ENCODE measurements around the gene KIF16B. TPM values are rescaled to one million over a fixed set of nuclear protein-coding genes. Genes with fewer than 3 reads are reported as not detected.

KIF16B gene
- total and polyA plus RNA-seq, 2 of the 13 experiments (the other 11 are each of a cell fraction or from before 2014, with no cell fraction given): 6.9 to 18.0 TPM

DNA sequence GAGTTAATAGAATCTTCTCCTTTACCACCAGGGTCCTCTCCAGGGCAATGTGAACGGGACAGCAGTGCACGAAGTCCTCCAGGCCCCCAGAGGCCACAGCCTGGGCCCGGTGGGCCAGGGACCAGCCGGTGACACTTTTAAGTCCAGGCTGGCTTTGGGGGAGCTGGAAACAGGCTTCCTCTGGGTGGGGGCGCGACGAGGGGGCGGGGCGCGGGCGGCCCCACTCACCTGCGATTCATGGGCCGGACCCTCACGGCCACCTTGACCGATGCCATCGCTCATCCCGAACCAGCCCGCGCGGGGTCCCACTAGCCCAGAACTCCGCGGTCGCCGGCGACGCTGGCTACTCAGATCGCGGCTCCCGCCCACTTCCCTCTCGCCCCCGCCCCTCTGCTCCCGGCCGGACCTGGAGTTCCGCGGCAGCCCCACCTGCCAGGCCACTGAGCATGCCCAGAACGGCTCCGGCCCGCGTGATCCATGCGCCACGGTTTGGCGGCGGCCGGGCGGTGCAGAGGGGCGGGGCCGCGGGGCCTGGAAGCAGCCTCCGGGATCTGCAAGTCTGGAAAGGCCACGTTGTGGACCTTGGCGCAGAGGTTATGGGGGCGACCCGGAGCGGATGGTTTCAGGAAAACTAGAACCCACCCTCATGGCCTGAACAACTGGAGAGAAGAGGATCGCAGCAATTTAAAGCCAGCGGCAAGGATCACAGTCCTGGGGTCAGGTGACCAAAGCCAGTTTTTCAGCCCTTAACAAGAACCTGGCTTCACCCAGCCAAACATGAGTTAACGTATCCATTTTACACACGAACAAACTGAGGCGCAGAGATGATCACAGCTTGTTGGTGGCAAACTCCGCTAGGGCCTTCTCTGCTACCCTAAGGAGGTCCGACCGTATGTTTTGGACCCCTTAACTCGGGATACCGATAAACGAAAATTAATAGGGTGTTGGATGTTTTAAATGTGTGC is at the start of gene KIF16B (continued):
- peak; percentile 92 for TF ChIP-seq ZNF142 (CRISPR knock-in tag; IDR thresholded peaks at IDR 0.05)
- peak; percentile 95 for TF ChIP-seq ZIK1 (CRISPR knock-in tag; IDR thresholded peaks at IDR 0.05; ENCODE audit: borderline replicate concordance, low read depth)
- TF ChIP-seq, protein P1, sequence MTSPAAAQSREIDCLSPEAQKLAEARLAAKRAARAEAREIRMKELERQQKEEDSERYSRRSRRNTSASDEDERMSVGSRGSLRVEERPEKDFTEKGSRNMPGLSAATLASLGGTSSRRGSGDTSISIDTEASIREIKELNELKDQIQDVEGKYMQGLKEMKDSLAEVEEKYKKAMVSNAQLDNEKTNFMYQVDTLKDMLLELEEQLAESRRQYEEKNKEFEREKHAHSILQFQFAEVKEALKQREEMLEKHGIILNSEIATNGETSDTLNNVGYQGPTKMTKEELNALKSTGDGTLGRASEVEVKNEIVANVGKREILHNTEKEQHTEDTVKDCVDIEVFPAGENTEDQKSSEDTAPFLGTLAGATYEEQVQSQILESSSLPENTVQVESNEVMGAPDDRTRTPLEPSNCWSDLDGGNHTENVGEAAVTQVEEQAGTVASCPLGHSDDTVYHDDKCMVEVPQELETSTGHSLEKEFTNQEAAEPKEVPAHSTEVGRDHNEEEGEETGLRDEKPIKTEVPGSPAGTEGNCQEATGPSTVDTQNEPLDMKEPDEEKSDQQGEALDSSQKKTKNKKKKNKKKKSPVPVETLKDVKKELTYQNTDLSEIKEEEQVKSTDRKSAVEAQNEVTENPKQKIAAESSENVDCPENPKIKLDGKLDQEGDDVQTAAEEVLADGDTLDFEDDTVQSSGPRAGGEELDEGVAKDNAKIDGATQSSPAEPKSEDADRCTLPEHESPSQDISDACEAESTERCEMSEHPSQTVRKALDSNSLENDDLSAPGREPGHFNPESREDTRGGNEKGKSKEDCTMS (CRISPR knock-in tag; conservative IDR thresholded peaks at IDR 0.05): no peak
- TF ChIP-seq ZNF720 (CRISPR knock-in tag; IDR thresholded peaks at IDR 0.05): no peak
- TF ChIP-seq ZNF281 (CRISPR knock-in tag; IDR thresholded peaks at IDR 0.05; ENCODE audit: borderline replicate concordance): peak; percentile 51; the same call in 1 of the 2 replicates
- TF ChIP-seq ZNF773 (CRISPR knock-in tag; IDR thresholded peaks at IDR 0.05; ENCODE audit: borderline replicate concordance): peak; percentile 40; the same call in 1 of the 2 replicates
- peak; percentile 78 for TF ChIP-seq PHF20 (CRISPR knock-in tag; IDR thresholded peaks at IDR 0.05)
- no peak for TF ChIP-seq GABPA (IDR thresholded peaks at IDR 0.05; ENCODE audit: low read depth, low read length)
- TF ChIP-seq GABPA (CRISPR knock-in tag; IDR thresholded peaks at IDR 0.05; ENCODE audit: low read depth): no peak
- peak; percentile 99 for TF ChIP-seq ZNF816 (CRISPR knock-in tag; IDR thresholded peaks at IDR 0.05; ENCODE audit: borderline replicate concordance)
- TF ChIP-seq THRA (CRISPR knock-in tag; IDR thresholded peaks at IDR 0.05; ENCODE audit: borderline replicate concordance): peak; percentile 82
- peak; percentile 86 for TF ChIP-seq ZNF616 (CRISPR knock-in tag; IDR thresholded peaks at IDR 0.05; ENCODE audit: low read depth)
- TF ChIP-seq BATF2 (CRISPR knock-in tag; IDR thresholded peaks at IDR 0.05): no peak
- TF ChIP-seq ZNF614 (CRISPR knock-in tag; IDR thresholded peaks at IDR 0.05; ENCODE audit: borderline replicate concordance): peak; percentile 98
